WTC11 (cell line): Measurements from ENCODE around the gene MADD.

ENCODE experiments used
- ATF3 ChIP-seq: sonication (generic); formaldehyde crosslinking; conservative IDR thresholded peaks from 2 replicates; pipeline ENCODE4 v1.8.1; 2022; ENCODE audit warnings: mild to moderate bottlenecking, missing genetic modification reagents
- CTCF ChIP-seq: fragments of 200-600 bp; IDR thresholded peaks from 2 replicates; pipeline ENCODE4 v1.8.0; 2022; ENCODE audit warnings: antibody characterized with exemption
- NR3C1 ChIP-seq: sonication (generic); formaldehyde crosslinking; conservative IDR thresholded peaks from 2 replicates; pipeline ENCODE4 v1.8.1; 2023; ENCODE audit warnings: low read depth, mild to moderate bottlenecking, missing genetic modification reagents
- USF2 ChIP-seq: sonication (generic); formaldehyde crosslinking; IDR thresholded peaks from 2 replicates; pipeline ENCODE4 v1.8.1; 2023; ENCODE audit warnings: mild to moderate bottlenecking, missing genetic modification reagents, moderate library complexity

- no peak for TF ChIP-seq USF2 (CRISPR knock-in tag)
- TF ChIP-seq NR3C1 (CRISPR knock-in tag): no peak
- TF ChIP-seq ATF3 (CRISPR knock-in tag): no peak
- TF ChIP-seq CTCF: no peak
Observed at GRCh38 chr11:47326198-47326597, 56.3 kb downstream of the MADD start.
